Endothelial cell of umbilical vein (primary cell): ENCODE measurements around the gene RSKR. TPM values are rescaled to one million over a fixed set of nuclear protein-coding genes. Genes with fewer than 3 reads are reported as not detected.

ENCODE experiments used
- BruUV-seq: library from RNA; stranded (reverse); fragments of 400-500 nt; replicated peaks from 2 replicates; lab custom pipeline; 2021; lab: Mats Ljungman, UMichigan
- CTCF ChIA-PET: fragments of 300-600, 350-600 bp; sonication (Branson Sonifier 250); formaldehyde crosslinking; loops from one replicate; lab custom pipeline; 2021; ENCODE audit warnings: antibody characterized with exemption, inconsistent platforms; lab: Charles Lee
- POLR2A ChIA-PET: fragments of 300-600, 350-600 bp; sonication (Branson Sonifier 250); formaldehyde crosslinking; loops from one replicate; lab custom pipeline; 2021; ENCODE audit warnings: antibody characterized with exemption, inconsistent platforms; lab: Charles Lee
- DNase-seq: peaks from one replicate; pipeline ENCODE4 v3.0.0-alpha.2; 2011; ENCODE audit warnings: low read depth, low spot score
- FAIRE-seq: peaks from 2 replicates; lab custom pipeline; 2011; peaks lifted over from hg19 to GRCh38; lab: Jason Lieb, UNC
- H2AFZ ChIP-seq: 2 replicates; pipeline ENCODE4 v1.6.0; 2012; ENCODE audit warnings: low read depth, low read length, control low read depth, inconsistent platforms
- H3K27ac ChIP-seq: 2 replicates; pipeline ENCODE4 v1.5.1; 2011; ENCODE audit warnings: low read depth, mild to moderate bottlenecking, control low read depth, low read length, moderate library complexity; ENCODE audit not compliant: insufficient read depth
- H3K27me3 ChIP-seq, 2 experiments: 2 replicates each; pipeline versions ENCODE4 v1.6.0 to v1.6.1; 2011; ENCODE audit warnings: low read length in 2 of 2, mixed read lengths in 1 of 2; ENCODE audit not compliant: control insufficient read depth in 2 of 2, insufficient read depth in 2 of 2
- H3K36me3 ChIP-seq, 2 experiments: 2 replicates in 1 of 2; 3 replicates in 1 of 2; pipeline ENCODE4 v1.5.1; 2011; ENCODE audit warnings: low read length in 2 of 2, mild to moderate bottlenecking in 1 of 2, moderate library complexity in 1 of 2; ENCODE audit not compliant: control insufficient read depth in 2 of 2, insufficient read depth in 2 of 2; ENCODE audit errors: extremely low read depth in 1 of 2
- H3K4me1 ChIP-seq: 3 replicates; pipeline ENCODE4 v1.5.1; 2011; ENCODE audit warnings: mild to moderate bottlenecking, low read length; ENCODE audit not compliant: control insufficient read depth, insufficient read depth; ENCODE audit errors: extremely low read depth
- H3K4me2 ChIP-seq: 2 replicates; pipeline ENCODE4 v1.6.1; 2011; ENCODE audit warnings: low read length, control low read depth, mixed read lengths; ENCODE audit not compliant: insufficient read depth
- H3K4me3 ChIP-seq, 3 experiments: fragments of 200-600 bp in 1 of 3; sonication (generic), shearing (Covaris generic) in 1 of 3; replicated peaks in 1 of 3; 2 replicates each; pipeline ENCODE4 v1.5.1; 2011 to 2016; ENCODE audit warnings: control low read depth in 3 of 3, low read length in 3 of 3, mild to moderate bottlenecking in 2 of 3, inconsistent platforms in 1 of 3, low read depth in 1 of 3, moderate library complexity in 1 of 3; ENCODE audit not compliant: insufficient read depth in 1 of 3
- H3K79me2 ChIP-seq: 2 replicates; pipeline ENCODE4 v1.6.0; 2012; ENCODE audit warnings: low read length, inconsistent platforms; ENCODE audit not compliant: control insufficient read depth, insufficient read depth
- H3K9ac ChIP-seq: replicated peaks from 2 replicates; pipeline ENCODE3; 2011; ENCODE audit warnings: low read length, control low read depth; ENCODE audit not compliant: insufficient read depth; ENCODE audit errors: extremely low read depth
- H3K9me1 ChIP-seq: replicated peaks from 3 replicates; pipeline ENCODE4 v1.6.0; 2011; ENCODE audit warnings: mild to moderate bottlenecking, low read length; ENCODE audit not compliant: control insufficient read depth, insufficient read depth; ENCODE audit errors: extremely low read depth
- H3K9me3 ChIP-seq: replicated peaks from 2 replicates; pipeline ENCODE4 v1.5.1; 2012; ENCODE audit warnings: low read length, inconsistent platforms; ENCODE audit not compliant: control insufficient read depth, insufficient read depth
- H4K20me1 ChIP-seq: replicated peaks from 2 replicates; pipeline ENCODE3; 2011; ENCODE audit warnings: mild to moderate bottlenecking, low read length; ENCODE audit not compliant: control insufficient read depth, insufficient read depth; ENCODE audit errors: extremely low read depth
- CTCF ChIP-seq, 2 donors: IDR thresholded peaks; 1 replicate in 1 of 2; 2 replicates in 1 of 2; pipeline ENCODE4 v1.5.1; 2011; ENCODE audit warnings: low read length in 2 of 2, mild to moderate bottlenecking in 2 of 2, moderate library complexity in 2 of 2, control low read depth in 1 of 2, inconsistent platforms in 1 of 2, low read depth in 1 of 2; ENCODE audit not compliant: insufficient read depth in 1 of 2; ENCODE audit errors: extremely low read depth in 1 of 2
- GATA2 ChIP-seq: IDR thresholded peaks from 2 replicates; pipeline ENCODE4 v1.7.0; 2011; ENCODE audit warnings: low read depth, mild to moderate bottlenecking, moderate library complexity, mixed read lengths, low read length; ENCODE audit not compliant: insufficient read length, insufficient read depth
- MYC ChIP-seq: IDR thresholded peaks from one replicate; pipeline ENCODE4 v1.6.1; 2011; ENCODE audit warnings: mild to moderate bottlenecking, low read depth, low read length
- POLR2A ChIP-seq: IDR thresholded peaks from 2 replicates; pipeline ENCODE4 v1.6.1; 2012; ENCODE audit warnings: low read depth, mild to moderate bottlenecking, control low read depth, low read length
- POLR2AphosphoS5 ChIP-seq: IDR thresholded peaks from 2 replicates; pipeline ENCODE4 v1.6.1; 2012; ENCODE audit warnings: low read depth, mild to moderate bottlenecking, control low read depth, low read length, moderate library complexity; ENCODE audit not compliant: insufficient read depth
- dilution Hi-C: fragments of 300-500 bp; cut with MboI; formaldehyde crosslinking; loops from one replicate; pipeline ENCODE4 v1.15.0; 2019; ENCODE audit warnings: low sequenced_read_pairs; ENCODE audit not compliant: extremely low pct_ligation_motif_present
- intact Hi-C: fragments of 100-400 bp; cut with micrococcal nuclease; formaldehyde crosslinking; loops from one replicate; pipeline ENCODE4 v1.10.0; 2022
- polyA plus RNA-seq, 4 experiments: library from polyadenylated mRNA; depleted of rRNA in 3 of 4; stranded (reverse) in 3 of 4; unstranded in 1 of 4; fragments of >200 nt; gene quantifications; 2 replicates each; pipeline versions ENCODE4 v1.2.1 to v1.2.3, GENCODE V29; 2011 to 2012; ENCODE audit warnings: missing spikeins in 1 of 4
- total RNA-seq: library from RNA; stranded (reverse); gene quantifications from 2 replicates; pipeline ENCODE4 v1.2.3, GENCODE V29; 2021

Gene RSKR
- total and polyA plus RNA-seq, 2 donors (not counting 3 experiments of a cell fraction or from before 2014, with no cell fraction given): 10.0 to 19.9 TPM

- POLR2A ChIA-PET: no interaction called here
- H3K36me3 ChIP-seq: peaks cover 32 to 42% of the 10 kb centered on the region in 2 experiments
- FAIRE-seq (no peak), DNase-seq (no peak)
- no peak overlapping the region for H3K4me2 ChIP-seq
- CTCF ChIA-PET: interaction anchor here (1.0 to 2.6 kb wide), 3 partner anchors 19 to 31 kb away, joined by 3 to 5 read pairs (median 4); partner anchors contain the start of gene BLTP2
- H3K9me1 ChIP-seq: no peaks in the 10 kb centered on the region
- no peak overlapping the region for H3K4me3 ChIP-seq
- H3K27me3 ChIP-seq: no peaks in the 10 kb centered on the region
- peaks cover 7% of the 10 kb centered on the region for H3K4me1 ChIP-seq
- no peak overlapping the region for H3K27ac ChIP-seq
- no peaks in the 10 kb centered on the region for H3K9me3 ChIP-seq
- BruUV-seq: no TSS peak
- intact Hi-C loops (no loop called here), dilution Hi-C loops (no loop called here)
- H2AFZ ChIP-seq: no peak overlapping the region
- no peaks in the 10 kb centered on the region for H4K20me1 ChIP-seq
- no peak for TF ChIP-seq MYC
- TF ChIP-seq POLR2AphosphoS5: no peak
- no peaks in the 10 kb centered on the region for H3K79me2 ChIP-seq
- no peak overlapping the region for H3K9ac ChIP-seq
Measured at GRCh38 chr17:28615260-28615940, 1.4 kb upstream of the RSKR start.

- H3K4me1 ChIP-seq: peaks cover 7% of the 10 kb centered on the region
- no TSS peak for BruUV-seq
- H4K20me1 ChIP-seq: no peaks in the 10 kb centered on the region
- peak; percentile 14 for TF ChIP-seq POLR2A
- TF ChIP-seq GATA2: no peak
- TF ChIP-seq CTCF (IDR thresholded peaks at IDR 0.05; ENCODE audit: extremely low read depth in 1 of 2, insufficient read depth in 1 of 2, low read depth in 1 of 2, low read length in 2 of 2): peak; percentile 56 to 79
- DNase-seq (peak; percentile 43), FAIRE-seq (peak; percentile 63)
- no peak overlapping the region for H3K4me2 ChIP-seq
- H3K27ac ChIP-seq: no peak overlapping the region
- H3K79me2 ChIP-seq: no peaks in the 10 kb centered on the region
- H3K9me1 ChIP-seq: no peaks in the 10 kb centered on the region
- no peak overlapping the region for H3K9ac ChIP-seq
- peaks cover 23 to 26% of the 10 kb centered on the region in 2 experiments for H3K36me3 ChIP-seq
- intact Hi-C loops (loop anchor here (1.0 kb wide), 1 partner anchor 65 kb away; no protein-coding TSS in a partner anchor), dilution Hi-C loops (no loop called here)
- ChIA-PET CTCF (interaction anchor here (0.6 to 4.9 kb wide), 16 partner anchors 9 to 127 kb away, joined by 3 to 64 read pairs (median 5); partner anchors contain the start of genes ALDOC and PIGS), POLR2A (no interaction called here)
- no peaks in the 10 kb centered on the region for H3K9me3 ChIP-seq
- H3K27me3 ChIP-seq: no peaks in the 10 kb centered on the region
- H2AFZ ChIP-seq: no peak overlapping the region
- no peak overlapping the region for H3K4me3 ChIP-seq
Measured at GRCh38 chr17:28612936-28613872, 781 bp downstream of the RSKR start.
